HepG2 (cell line): ENCODE data around the gene STAT6. TPM values are rescaled to one million over a fixed set of nuclear protein-coding genes. Genes with fewer than 3 reads are reported as not detected.
A peak's percentile ranks its signal among the peaks of the same experiment; 100 is the strongest.

Experiments used
- ARID4A ChIP-seq: sonication (generic); formaldehyde crosslinking; IDR thresholded peaks from 2 replicates; pipeline ENCODE4 v1.5.0; 2020; ENCODE audit warnings: mild to moderate bottlenecking, missing genetic modification reagents, borderline replicate concordance
- CC2D1A ChIP-seq: sonication (generic); formaldehyde crosslinking; IDR thresholded peaks from 2 replicates; pipeline ENCODE4 v1.8.1; 2023; ENCODE audit warnings: mild to moderate bottlenecking, missing genetic modification reagents
- CEBPG ChIP-seq: IDR thresholded peaks from 2 replicates; pipeline ENCODE4 v1.6.1; 2016
- DZIP1 ChIP-seq: sonication (generic); formaldehyde crosslinking; IDR thresholded peaks from 2 replicates; pipeline ENCODE4 v1.5.0; 2020; ENCODE audit warnings: mild to moderate bottlenecking, missing genetic modification reagents
- ERF ChIP-seq: IDR thresholded peaks from 2 replicates; pipeline ENCODE4 v1.6.1; 2018; ENCODE audit warnings: missing biosample characterization, missing genetic modification reagents
- FOXP4 ChIP-seq: sonication (generic); formaldehyde crosslinking; IDR thresholded peaks from 2 replicates; pipeline ENCODE4 v1.4.0; 2020; ENCODE audit warnings: missing genetic modification reagents
- GABPB1 ChIP-seq: IDR thresholded peaks from 2 replicates; pipeline ENCODE4 v1.6.1; 2016; ENCODE audit warnings: mild to moderate bottlenecking, missing genetic modification reagents, moderate library complexity, missing compliant biosample characterization
- HIC2 ChIP-seq: sonication (generic); formaldehyde crosslinking; IDR thresholded peaks from 2 replicates; pipeline ENCODE4 v1.9.0; 2022; ENCODE audit warnings: low read depth, missing genetic modification reagents
- MED13 ChIP-seq: sonication (generic); formaldehyde crosslinking; IDR thresholded peaks from 2 replicates; pipeline ENCODE4 v1.5.0; 2020; ENCODE audit warnings: missing genetic modification reagents
- NR2F2 ChIP-seq: IDR thresholded peaks from 2 replicates; pipeline ENCODE4 v1.6.1; 2012; ENCODE audit warnings: low read depth, inconsistent platforms, borderline replicate concordance
- SP4 ChIP-seq: sonication (generic); formaldehyde crosslinking; IDR thresholded peaks from 2 replicates; pipeline ENCODE4 v1.8.1; 2023; ENCODE audit warnings: mild to moderate bottlenecking, missing genetic modification reagents
- SYNCRIP ChIP-seq: fragments of 200-400 bp; formaldehyde crosslinking; IDR thresholded peaks from 2 replicates; pipeline ENCODE4 v1.6.1; 2018; ENCODE audit warnings: mild to moderate bottlenecking, low read depth, low read length; ENCODE audit not compliant: insufficient read depth
- TAF1 ChIP-seq: sonication (generic); formaldehyde crosslinking; IDR thresholded peaks from 2 replicates; pipeline ENCODE4 v1.4.0; 2020; ENCODE audit warnings: missing genetic modification reagents
- ZBTB46 ChIP-seq: sonication (generic); formaldehyde crosslinking; IDR thresholded peaks from 2 replicates; pipeline ENCODE4 v1.4.0; 2020; ENCODE audit warnings: mild to moderate bottlenecking, missing genetic modification reagents, borderline replicate concordance
- polyA plus RNA-seq, 8 experiments: library from polyadenylated mRNA; depleted of rRNA in 3 of 8; stranded (reverse) in 7 of 8; unstranded in 1 of 8; fragments of >200 nt; fragmentation: Illumina TruSeq in 4 of 8; extraction: Trizol in 4 of 8; gene quantifications; 2 replicates each; pipeline versions ENCODE4 v1.2.1 to v1.2.3, GENCODE V29; 2011 to 2016; ENCODE audit warnings: low read depth in 4 of 8, missing spikeins in 1 of 8, mixed read lengths in 1 of 8; ENCODE audit not compliant: insufficient read depth in 1 of 8
- total RNA-seq, 5 experiments: library from RNA; depleted of rRNA; stranded (reverse); fragments of >200 nt; fragmentation: Illumina TruSeq; extraction: Trizol; gene quantifications; 2 replicates each; pipeline ENCODE4 v1.2.3, GENCODE V29; 2016; ENCODE audit warnings: low read depth in 1 of 5

STAT6 gene
- total and polyA plus RNA-seq, 2 of the 13 experiments (the other 11 are each of a cell fraction or from before 2014, with no cell fraction given): 28.0 to 62.2 TPM

GRCh38 chr12:57110104-57111030 lies 795 bp downstream of the STAT6 start (continued):
- peak; percentile 38; the same call in 1 of the 2 replicates for TF ChIP-seq GABPB1 (CRISPR knock-in tag)
- TF ChIP-seq HIC2 (CRISPR knock-in tag): peak; percentile 57; the same call in 1 of the 2 replicates
- peak; percentile 37; the same call in 1 of the 2 replicates for TF ChIP-seq CEBPG
- TF ChIP-seq SP4 (CRISPR knock-in tag): peak; percentile 25; the same call in 1 of the 2 replicates
- peak; percentile 23; the same call in 1 of the 2 replicates for TF ChIP-seq NR2F2
- 0 out of 2 replicates have a peak, but pooled peaks have one; percentile 7 for TF ChIP-seq DZIP1 (CRISPR knock-in tag)
- no peak for TF ChIP-seq SYNCRIP
- peak; percentile 65 for TF ChIP-seq ARID4A (CRISPR knock-in tag)
- 0 out of 2 replicates have a peak, but pooled peaks have one; percentile 19 for TF ChIP-seq ZBTB46
- 0 out of 2 replicates have a peak, but pooled peaks have one; percentile 18 for TF ChIP-seq CC2D1A (CRISPR knock-in tag)
- peak; percentile 45; the same call in 1 of the 2 replicates for TF ChIP-seq TAF1
- TF ChIP-seq FOXP4: peak; percentile 14; the same call in 1 of the 2 replicates
- peak; percentile 44; the same call in 1 of the 2 replicates for TF ChIP-seq ERF (CRISPR knock-in tag)
- TF ChIP-seq MED13 (CRISPR knock-in tag): no peak
